HepG2 (cell line): ENCODE data around the gene SHROOM1. TPM values are rescaled to one million over a fixed set of nuclear protein-coding genes. Genes with fewer than 3 reads are reported as not detected.

ENCODE experiments used
- ETV5 ChIP-seq: IDR thresholded peaks from 2 replicates; pipeline ENCODE4 v1.6.1; 2018; ENCODE audit warnings: missing biosample characterization, missing genetic modification reagents, inconsistent platforms, borderline replicate concordance
- HMGXB3 ChIP-seq: sonication (generic); formaldehyde crosslinking; IDR thresholded peaks from 2 replicates; pipeline ENCODE4 v1.4.0; 2020; ENCODE audit warnings: missing genetic modification reagents, borderline replicate concordance
- NFYC ChIP-seq: IDR thresholded peaks from 2 replicates; pipeline ENCODE4 v1.6.1; 2016; ENCODE audit warnings: missing genetic modification reagents, missing compliant biosample characterization
- SMC3 ChIP-seq: IDR thresholded peaks from 2 replicates; pipeline ENCODE4 v1.6.1; 2011; ENCODE audit warnings: low read length, improper control_type of control experiment
- ZNF205 ChIP-seq: IDR thresholded peaks from 2 replicates; pipeline ENCODE4 v1.6.1; 2018; ENCODE audit warnings: missing biosample characterization, missing genetic modification reagents
- ZNF318 ChIP-seq: sonication (generic); formaldehyde crosslinking; IDR thresholded peaks from 2 replicates; pipeline ENCODE4 v1.4.0; 2020; ENCODE audit warnings: mild to moderate bottlenecking, missing genetic modification reagents
- ZNF441 ChIP-seq: sonication (generic); formaldehyde crosslinking; IDR thresholded peaks from 2 replicates; pipeline ENCODE4 v1.7.0; 2021; ENCODE audit warnings: missing genetic modification reagents, borderline replicate concordance
- ZNF556 ChIP-seq: sonication (generic); formaldehyde crosslinking; IDR thresholded peaks from 2 replicates; pipeline ENCODE4 v1.4.0; 2020; ENCODE audit warnings: mild to moderate bottlenecking, missing genetic modification reagents, borderline replicate concordance
- ZSCAN21 ChIP-seq: sonication (generic); formaldehyde crosslinking; IDR thresholded peaks from 2 replicates; pipeline ENCODE4 v1.8.0; 2022; ENCODE audit warnings: mild to moderate bottlenecking, missing genetic modification reagents, moderate library complexity, borderline replicate concordance
- polyA plus RNA-seq, 8 experiments: library from polyadenylated mRNA; depleted of rRNA in 3 of 8; stranded (reverse) in 7 of 8; unstranded in 1 of 8; fragments of >200 nt; fragmentation: Illumina TruSeq in 4 of 8; extraction: Trizol in 4 of 8; gene quantifications; 2 replicates each; pipeline versions ENCODE4 v1.2.1 to v1.2.3, GENCODE V29; 2011 to 2016; ENCODE audit warnings: low read depth in 4 of 8, missing spikeins in 1 of 8, mixed read lengths in 1 of 8; ENCODE audit not compliant: insufficient read depth in 1 of 8
- total RNA-seq, 5 experiments: library from RNA; depleted of rRNA; stranded (reverse); fragments of >200 nt; fragmentation: Illumina TruSeq; extraction: Trizol; gene quantifications; 2 replicates each; pipeline ENCODE4 v1.2.3, GENCODE V29; 2016; ENCODE audit warnings: low read depth in 1 of 5
- TF ChIP-seq, protein P1 (sequence below): sonication (generic); formaldehyde crosslinking; IDR thresholded peaks from 2 replicates; pipeline ENCODE4 v1.5.0; 2020; ENCODE audit warnings: missing genetic modification reagents

Gene SHROOM1
- total and polyA plus RNA-seq, 2 of the 13 experiments (the other 11 are each of a cell fraction or from before 2014, with no cell fraction given), result 18.2 to 25.7 TPM

GRCh38 chr5:132807163-132807838 lies 23.1 kb downstream of the SHROOM1 start (continued):
- TF ChIP-seq, protein P1, sequence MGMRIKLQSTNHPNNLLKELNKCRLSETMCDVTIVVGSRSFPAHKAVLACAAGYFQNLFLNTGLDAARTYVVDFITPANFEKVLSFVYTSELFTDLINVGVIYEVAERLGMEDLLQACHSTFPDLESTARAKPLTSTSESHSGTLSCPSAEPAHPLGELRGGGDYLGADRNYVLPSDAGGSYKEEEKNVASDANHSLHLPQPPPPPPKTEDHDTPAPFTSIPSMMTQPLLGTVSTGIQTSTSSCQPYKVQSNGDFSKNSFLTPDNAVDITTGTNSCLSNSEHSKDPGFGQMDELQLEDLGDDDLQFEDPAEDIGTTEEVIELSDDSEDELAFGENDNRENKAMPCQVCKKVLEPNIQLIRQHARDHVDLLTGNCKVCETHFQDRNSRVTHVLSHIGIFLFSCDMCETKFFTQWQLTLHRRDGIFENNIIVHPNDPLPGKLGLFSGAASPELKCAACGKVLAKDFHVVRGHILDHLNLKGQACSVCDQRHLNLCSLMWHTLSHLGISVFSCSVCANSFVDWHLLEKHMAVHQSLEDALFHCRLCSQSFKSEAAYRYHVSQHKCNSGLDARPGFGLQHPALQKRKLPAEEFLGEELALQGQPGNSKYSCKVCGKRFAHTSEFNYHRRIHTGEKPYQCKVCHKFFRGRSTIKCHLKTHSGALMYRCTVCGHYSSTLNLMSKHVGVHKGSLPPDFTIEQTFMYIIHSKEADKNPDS (CRISPR knock-in tag), result 0 out of 2 replicates have a peak, but pooled peaks have one; percentile 67
- TF ChIP-seq SMC3 (peak; percentile 97), ZNF556 (CRISPR knock-in tag) (peak; percentile 79; the same call in 1 of the 2 replicates), HMGXB3 (peak; percentile 61; the same call in 1 of the 2 replicates), ZNF205 (0 out of 2 replicates have a peak, but pooled peaks have one; percentile 68), ZNF318 (no peak), ZNF441 (0 out of 2 replicates have a peak, but pooled peaks have one; percentile 33), ETV5 (CRISPR knock-in tag) (peak; percentile 98), NFYC (CRISPR knock-in tag) (peak; percentile 38; the same call in 1 of the 2 replicates), ZSCAN21 (CRISPR knock-in tag) (no peak)
